Measurements from ENCODE around the gene TBC1D17.

GRCh38 chr19:49930483-49931011 lies 53.0 kb downstream of the TBC1D17 start:
- TF ChIP-seq CTCF (IDR thresholded peaks at IDR 0.05) (no peak), ZFX (IDR thresholded peaks at IDR 0.05; ENCODE audit: borderline replicate concordance) (no peak)
